ENCODE data around the gene CNIH3.

DNA sequence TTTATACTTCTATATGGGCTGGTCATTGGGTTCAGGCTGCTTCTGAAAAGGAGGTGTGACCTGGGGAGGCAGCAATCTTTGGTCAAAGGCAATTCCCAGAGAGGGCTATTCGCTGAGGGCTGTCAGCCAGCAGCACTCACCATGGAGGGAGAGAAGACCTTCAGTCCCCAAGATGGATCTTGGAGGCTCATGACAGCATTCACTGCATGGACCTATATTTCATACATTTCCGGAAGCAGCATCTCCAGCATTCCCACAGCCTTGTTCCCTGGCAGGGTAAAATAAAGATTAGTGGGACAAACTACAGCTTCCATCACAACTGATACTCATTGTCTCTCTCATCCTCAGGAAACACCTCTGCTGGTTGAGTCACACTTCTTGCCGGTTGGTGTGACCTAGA, 146.6 kb downstream of the CNIH3 start:
- TF ChIP-seq, protein P1, sequence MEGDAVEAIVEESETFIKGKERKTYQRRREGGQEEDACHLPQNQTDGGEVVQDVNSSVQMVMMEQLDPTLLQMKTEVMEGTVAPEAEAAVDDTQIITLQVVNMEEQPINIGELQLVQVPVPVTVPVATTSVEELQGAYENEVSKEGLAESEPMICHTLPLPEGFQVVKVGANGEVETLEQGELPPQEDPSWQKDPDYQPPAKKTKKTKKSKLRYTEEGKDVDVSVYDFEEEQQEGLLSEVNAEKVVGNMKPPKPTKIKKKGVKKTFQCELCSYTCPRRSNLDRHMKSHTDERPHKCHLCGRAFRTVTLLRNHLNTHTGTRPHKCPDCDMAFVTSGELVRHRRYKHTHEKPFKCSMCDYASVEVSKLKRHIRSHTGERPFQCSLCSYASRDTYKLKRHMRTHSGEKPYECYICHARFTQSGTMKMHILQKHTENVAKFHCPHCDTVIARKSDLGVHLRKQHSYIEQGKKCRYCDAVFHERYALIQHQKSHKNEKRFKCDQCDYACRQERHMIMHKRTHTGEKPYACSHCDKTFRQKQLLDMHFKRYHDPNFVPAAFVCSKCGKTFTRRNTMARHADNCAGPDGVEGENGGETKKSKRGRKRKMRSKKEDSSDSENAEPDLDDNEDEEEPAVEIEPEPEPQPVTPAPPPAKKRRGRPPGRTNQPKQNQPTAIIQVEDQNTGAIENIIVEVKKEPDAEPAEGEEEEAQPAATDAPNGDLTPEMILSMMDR (conservative IDR thresholded peaks at IDR 0.05) = no peak
- TF ChIP-seq ZFX (IDR thresholded peaks at IDR 0.05) = no peak

Data from C4-2B (cell line).